RWPE1 (cell line): ENCODE data around the gene RALY.

Source experiments
- CTCF ChIA-PET: fragments of 350-600 bp; sonication (Branson Sonifier 250); formaldehyde crosslinking; extraction: SDS; loops from one replicate; lab custom pipeline; 2021; lab: Yijun Ruan, JAX
- POLR2A ChIA-PET: fragments of 400-600 bp; formaldehyde crosslinking; extraction: SDS; loops from one replicate; lab custom pipeline; 2020; ENCODE audit warnings: antibody characterized with exemption; ENCODE audit not compliant: low non-redundant PET; lab: Yijun Ruan, JAX
- DNase-seq: peaks from one replicate; pipeline ENCODE4 v3.0.0; 2012; ENCODE audit warnings: low spot score
- H3K27ac ChIP-seq: fragments of 450-650 bp; 2 replicates; pipeline ENCODE4 v1.5.1; 2017
- CTCF ChIP-seq: fragments of 450-650 bp; conservative IDR thresholded peaks from 2 replicates; pipeline ENCODE4 v1.5.1; 2017; ENCODE audit warnings: low read depth, mild to moderate bottlenecking

RALY gene

DNA sequence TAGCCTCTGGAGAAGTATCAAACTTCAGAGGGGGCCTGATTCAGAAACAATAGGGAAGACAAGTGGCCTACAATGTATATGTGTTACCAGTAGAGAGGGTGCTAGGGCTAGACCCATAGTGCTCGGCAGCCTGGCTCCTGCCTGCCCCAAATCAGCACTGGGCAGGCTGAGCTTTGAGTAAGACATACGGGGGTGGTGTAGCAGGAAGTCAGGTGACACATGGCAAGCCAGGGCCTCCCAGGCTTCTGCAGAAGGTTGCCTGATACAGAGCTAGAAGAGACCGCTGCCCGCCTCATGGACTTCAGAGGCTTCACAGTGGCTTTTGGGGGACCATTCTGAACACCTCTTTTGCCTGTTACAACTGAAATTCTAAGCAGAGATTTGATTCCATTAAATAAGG is 43.4 kb downstream of the RALY start:
- POLR2A ChIA-PET, result no interaction called here
- CTCF ChIA-PET, result no interaction called here
- no peak for DNase-seq

DNA sequence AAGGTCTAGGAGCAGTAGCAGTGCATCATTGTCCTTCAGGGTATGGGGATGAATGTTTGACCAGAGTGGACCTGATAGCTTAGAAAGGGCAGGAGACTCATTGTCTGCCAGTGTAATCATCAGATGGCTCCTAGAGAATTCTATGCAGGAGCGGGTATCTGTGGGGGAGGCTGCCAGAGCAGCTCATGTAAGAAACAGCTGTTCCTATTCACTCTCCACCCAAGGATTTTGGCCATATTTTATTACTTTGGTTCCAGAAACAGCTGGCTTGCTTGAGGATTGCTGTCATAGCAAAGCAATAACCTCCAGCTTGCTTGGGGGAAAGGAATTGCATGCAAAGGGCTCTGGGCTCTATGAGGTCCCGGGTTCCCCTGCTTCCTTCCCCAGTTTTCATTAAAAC is 44.1 kb downstream of the RALY start:
- DNase-seq, result no peak
- POLR2A ChIA-PET, result no interaction called here
- H3K27ac ChIP-seq, result no peak overlapping the region
- TF ChIP-seq CTCF, result no peak
- CTCF ChIA-PET, result no interaction called here

More for the DNA sequence above, 43.4 kb downstream of the RALY start:
- no peak overlapping the region for H3K27ac ChIP-seq
- TF ChIP-seq CTCF, result no peak

DNA sequence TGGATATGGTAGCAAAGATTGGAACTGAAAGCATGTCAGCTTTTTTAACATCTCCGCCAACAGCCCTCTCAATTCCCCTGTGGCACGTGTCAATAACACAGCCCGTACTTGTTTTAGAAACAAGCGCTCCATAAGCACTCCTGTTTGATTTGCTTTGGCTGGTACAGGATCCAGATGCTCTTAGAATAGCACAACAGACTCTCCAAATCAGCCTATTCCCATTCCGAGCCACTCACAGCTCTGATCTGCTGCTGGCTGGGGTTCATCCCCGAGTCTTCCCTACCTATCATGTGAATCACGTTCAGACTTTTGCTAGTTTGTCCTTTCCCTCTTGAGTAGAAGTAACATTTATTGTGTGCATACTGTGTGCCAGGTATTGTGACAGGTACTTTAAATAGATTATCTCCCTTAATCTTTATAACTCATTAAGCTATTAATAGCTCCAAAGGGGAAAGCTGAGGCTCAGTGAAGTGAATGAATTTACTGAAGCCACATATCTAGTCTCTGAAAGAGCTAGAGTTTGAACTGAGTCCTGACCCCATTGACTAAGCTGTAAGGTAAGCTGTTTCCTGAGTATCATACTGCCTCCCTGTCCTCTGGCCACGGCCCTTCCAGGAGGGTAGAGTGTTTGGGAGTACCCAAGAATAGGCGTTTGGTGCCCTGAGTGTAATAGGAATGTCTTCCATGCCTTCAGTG is 46.7 kb downstream of the RALY start:
- H3K27ac ChIP-seq, result no peak overlapping the region
- DNase-seq, result no peak
- ChIA-PET CTCF (no interaction called here), POLR2A (no interaction called here)
- no peak for TF ChIP-seq CTCF

- no peak overlapping the region for H3K27ac ChIP-seq
- POLR2A ChIA-PET, result no interaction called here
- CTCF ChIA-PET, result no interaction called here
- no peak for DNase-seq
- no peak for TF ChIP-seq CTCF
These were observed 47.5 kb downstream of the RALY start for GRCh38 chr20:34041226-34041625.

- POLR2A ChIA-PET, result no interaction called here
- no peak overlapping the region for H3K27ac ChIP-seq
- no peak for DNase-seq
- TF ChIP-seq CTCF, result no peak
- CTCF ChIA-PET, result interaction anchor here (0.7 to 0.9 kb wide), 2 partner anchors 119 to 143 kb away, joined by 3 read pairs; no protein-coding TSS in a partner anchor
These were observed 48.6 kb downstream of the RALY start for GRCh38 chr20:34042262-34042661.

GRCh38 chr20:34043025-34043424 is 49.3 kb downstream of the RALY start:
- ChIA-PET POLR2A (no interaction called here), CTCF (interaction anchor here (0.6 to 0.7 kb wide), 2 partner anchors 122 to 145 kb away, joined by 3 read pairs; no protein-coding TSS in a partner anchor)

More at GRCh38 chr20:34043025-34043424, 49.3 kb downstream of the RALY start:
- DNase-seq, result no peak
- no peak overlapping the region for H3K27ac ChIP-seq
- no peak for TF ChIP-seq CTCF
